GM21825 (cell line): ENCODE results near the gene DACT3.

Source experiments
- ATAC-seq: cut with Tn5 transposase; IDR thresholded peaks from one replicate; pipeline ENCODE4 v1.9.1; 2021; ENCODE audit warnings: mild to moderate bottlenecking, moderate library complexity; ENCODE audit not compliant: unreplicated experiment

DACT3 gene

DNA sequence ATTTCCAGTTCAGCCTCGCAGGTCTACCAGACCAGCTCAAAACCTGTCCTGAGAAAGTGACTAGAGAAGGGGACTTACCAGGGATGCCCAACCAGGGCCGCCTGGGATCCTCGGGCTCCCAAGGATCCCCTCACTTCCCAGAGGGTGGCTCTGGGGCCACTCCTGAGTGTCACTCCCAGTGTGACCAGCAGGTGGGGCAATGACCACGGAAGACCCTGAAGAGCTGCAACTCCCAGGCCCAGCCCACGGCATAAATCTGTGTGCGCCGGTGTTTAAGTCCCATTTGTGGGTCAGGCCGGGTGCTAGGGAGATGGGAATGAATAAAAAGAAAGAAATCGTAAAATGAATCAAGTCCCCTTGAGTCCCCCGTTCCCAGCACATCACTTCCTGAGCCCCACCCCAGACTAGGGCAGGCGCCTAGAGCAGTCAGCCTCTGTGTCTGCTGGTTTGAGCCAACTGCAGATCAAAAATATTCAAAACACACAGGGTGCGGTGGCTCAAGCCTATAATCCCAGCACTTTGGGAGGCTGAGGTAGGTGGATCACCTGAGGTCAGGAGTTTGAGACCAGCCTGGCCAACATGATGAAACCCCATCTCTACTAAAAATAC lies 46.8 kb downstream of the DACT3 start:
- no peak for ATAC-seq

- ATAC-seq = no peak
These were observed 47.5 kb downstream of the DACT3 start for GRCh38 chr19:46613525-46613924.

DNA sequence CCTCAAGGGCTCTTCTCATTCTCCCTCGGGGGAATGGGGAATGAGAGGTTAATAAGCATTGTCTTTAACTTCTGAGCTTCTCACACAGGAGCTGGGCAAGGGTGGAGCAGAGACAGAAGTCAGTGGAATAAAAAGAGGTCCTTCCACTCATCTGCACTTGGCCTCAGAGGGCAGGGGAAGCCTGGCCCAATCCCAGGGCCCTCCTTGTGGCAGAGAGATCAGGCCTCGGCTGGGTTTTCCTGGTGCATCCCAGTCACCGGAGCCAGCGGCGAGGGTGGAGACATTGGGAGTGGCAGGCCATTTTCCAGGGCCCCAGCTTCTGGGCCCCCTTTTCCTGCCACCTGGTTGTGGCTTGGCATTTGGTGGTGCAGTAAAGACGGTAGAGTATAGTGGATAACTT lies 49.2 kb downstream of the DACT3 start:
- ATAC-seq = no peak

- ATAC-seq = no peak
These were observed 49.9 kb downstream of the DACT3 start for GRCh38 chr19:46610851-46611770.

DNA sequence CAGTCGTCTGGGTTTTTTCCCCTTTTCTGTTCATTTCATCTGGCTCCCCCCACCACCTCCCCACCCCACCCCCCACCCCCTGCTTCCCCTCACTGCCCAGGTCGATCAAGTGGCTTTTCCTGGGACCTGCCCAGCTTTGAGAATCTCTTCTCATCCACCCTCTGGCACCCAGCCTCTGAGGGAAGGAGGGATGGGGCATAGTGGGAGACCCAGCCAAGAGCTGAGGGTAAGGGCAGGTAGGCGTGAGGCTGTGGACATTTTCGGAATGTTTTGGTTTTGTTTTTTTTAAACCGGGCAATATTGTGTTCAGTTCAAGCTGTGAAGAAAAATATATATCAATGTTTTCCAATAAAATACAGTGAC lies 50.6 kb downstream of the DACT3 start:
- no peak for ATAC-seq

- no peak for ATAC-seq
These were observed 51.2 kb downstream of the DACT3 start for GRCh38 chr19:46609511-46610412.

- no peak for ATAC-seq
These were observed 52.2 kb downstream of the DACT3 start for GRCh38 chr19:46608581-46609345.

GRCh38 chr19:46608178-46608577 lies 52.8 kb downstream of the DACT3 start:
- no peak for ATAC-seq

DNA sequence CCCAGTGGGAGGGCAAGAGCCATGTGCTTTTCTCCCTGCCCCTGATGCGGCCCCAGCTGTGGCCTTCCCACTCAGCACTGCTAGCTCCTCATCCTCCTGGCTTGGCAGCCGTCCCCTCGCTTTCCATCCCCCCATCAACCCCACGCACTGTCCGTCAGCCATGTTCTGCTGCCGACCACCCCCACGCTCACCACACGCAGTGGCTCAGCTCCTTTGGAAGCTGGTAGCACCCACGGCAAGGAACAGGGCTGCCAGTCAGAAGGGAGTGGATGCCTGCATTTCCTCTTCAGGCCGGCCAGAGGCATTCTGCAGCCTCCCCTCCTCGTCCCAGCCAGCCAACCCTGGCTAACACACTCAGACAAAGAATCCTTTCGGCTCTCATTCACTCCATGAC lies 53.5 kb downstream of the DACT3 start:
- no peak for ATAC-seq

GRCh38 chr19:46606681-46607447 lies 54.1 kb downstream of the DACT3 start:
- ATAC-seq = no peak

GRCh38 chr19:46606019-46606418 lies 55.0 kb downstream of the DACT3 start:
- ATAC-seq = no peak

- ATAC-seq = no peak
These were observed 55.6 kb downstream of the DACT3 start for GRCh38 chr19:46605356-46605821.

DNA sequence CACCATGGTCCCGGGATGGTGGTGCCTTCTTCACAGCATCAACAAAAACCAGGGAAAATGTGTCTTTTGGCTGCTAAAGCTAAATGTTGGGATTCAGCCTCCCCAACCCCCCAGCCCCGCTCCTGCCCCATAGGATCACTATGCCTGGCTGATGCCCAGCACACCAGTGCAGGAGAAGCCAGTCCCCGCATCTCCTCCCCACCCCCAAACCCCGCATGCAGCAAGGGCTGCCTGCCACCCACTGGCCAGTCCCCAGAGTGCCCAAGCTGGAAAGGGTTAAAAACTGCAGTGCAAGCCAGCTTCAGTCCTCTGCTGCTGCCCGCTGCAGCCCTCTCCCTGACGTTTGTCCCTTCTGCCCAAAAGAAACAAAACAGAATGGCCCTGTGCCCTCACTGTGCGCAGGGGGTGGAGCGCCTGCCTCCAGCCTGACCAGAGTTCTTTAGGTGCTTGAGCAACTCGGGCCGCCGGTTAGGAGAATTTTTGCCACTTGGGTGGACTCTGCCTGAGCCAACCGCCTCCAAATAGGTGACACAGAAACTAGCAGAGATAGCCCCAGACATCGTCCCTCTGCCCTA lies 56.1 kb downstream of the DACT3 start:
- ATAC-seq = no peak

DNA sequence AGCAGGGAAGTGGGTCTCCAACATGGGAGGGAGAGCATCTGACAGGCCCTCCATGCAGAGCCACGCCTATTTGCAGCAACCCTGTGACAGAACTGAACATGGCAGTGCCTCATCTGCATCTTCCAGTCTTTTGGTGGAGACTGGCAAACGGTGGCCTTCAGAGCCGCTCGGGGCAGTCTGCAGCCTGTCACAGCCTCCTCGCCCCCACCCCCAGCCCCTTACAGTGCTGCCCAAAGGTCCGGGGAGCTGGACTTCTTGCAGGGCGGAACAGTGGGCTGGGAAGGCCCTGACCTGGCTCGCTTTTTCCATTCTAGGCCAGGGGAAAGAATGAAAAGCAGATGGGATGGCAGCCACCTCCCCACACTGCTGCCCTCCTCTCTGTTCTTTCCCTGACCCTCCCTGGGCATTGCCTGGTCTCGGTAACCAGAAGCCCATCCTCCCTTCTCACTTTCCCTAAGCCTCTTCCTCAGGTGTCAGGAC lies 57.2 kb downstream of the DACT3 start:
- ATAC-seq = no peak

DNA sequence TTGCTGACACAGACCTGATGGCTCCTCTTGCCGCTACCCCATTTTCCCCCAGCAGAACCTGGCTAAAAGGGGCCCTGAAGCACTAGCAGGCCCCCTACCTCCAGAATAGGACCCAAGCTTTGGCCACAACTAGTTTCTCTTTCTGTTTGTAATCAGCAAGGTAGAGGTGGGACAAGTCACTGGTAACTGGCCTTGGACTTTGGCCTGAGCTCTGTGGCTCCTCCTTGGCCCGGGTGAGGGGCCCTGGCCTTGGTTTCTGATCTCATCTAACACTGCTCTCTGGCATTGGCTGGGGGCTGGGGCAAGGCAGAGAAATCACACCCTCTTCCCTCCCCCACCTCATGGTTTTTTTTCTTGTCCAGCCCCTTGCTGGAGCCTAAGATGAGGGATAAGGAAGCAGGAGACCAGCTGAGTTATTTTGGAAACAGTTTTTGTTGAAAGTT lies 57.8 kb downstream of the DACT3 start:
- no peak for ATAC-seq

DNA sequence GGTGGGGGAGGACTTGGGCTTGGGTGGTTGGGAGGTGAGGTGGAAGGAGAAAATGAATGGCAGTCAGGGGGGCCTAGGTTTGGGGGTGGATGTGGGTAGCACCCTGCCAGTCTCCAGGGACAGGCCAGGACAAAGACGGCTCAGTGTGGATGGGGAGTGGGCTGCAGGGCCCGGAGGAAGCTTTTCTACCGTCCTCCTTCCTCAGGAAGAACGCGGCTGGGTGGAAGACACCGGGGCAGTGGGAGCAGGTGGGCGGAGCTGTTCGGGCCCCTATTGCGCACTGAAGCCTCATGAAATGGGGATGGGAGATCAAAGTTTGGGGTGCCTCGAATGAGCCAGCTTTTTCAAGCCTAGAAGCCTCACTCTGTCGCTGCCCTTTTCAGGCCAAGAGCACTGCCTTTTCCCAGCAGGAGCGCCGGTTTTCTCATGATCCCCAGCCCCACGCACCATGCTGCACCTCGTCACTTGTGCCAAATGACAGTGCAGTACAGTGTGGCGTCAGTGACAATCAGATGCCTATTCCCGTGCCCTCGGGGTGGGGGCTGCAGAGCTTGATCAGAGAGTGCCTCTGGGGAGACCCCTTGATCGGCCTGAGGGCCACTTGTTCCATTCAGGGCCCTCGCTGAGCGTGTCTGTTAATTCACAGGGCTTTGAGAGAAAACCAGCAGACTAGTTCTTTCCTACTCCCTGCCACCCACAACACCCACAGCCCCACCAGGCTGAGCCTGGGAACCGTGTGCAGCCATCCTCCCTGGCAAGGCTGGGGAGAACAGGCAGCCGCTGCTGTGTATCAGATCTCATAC lies 58.4 kb downstream of the DACT3 start:
- ATAC-seq = no peak

- ATAC-seq = no peak
These were observed 59.4 kb downstream of the DACT3 start, which contains the start of gene CALM3 for GRCh38 chr19:46601318-46602224. CALM3 (plus strand) TSS chr19:46601330; CDS start chr19:46601435, 105 bp downstream.
